ENCODE results near the gene EPC2.
"Not testable (repeated sequence)": the region's sequence is repeated elsewhere in the genome, so short reads cannot be mapped to it uniquely, and the experiment has no call there.

EPC2 gene

DNA sequence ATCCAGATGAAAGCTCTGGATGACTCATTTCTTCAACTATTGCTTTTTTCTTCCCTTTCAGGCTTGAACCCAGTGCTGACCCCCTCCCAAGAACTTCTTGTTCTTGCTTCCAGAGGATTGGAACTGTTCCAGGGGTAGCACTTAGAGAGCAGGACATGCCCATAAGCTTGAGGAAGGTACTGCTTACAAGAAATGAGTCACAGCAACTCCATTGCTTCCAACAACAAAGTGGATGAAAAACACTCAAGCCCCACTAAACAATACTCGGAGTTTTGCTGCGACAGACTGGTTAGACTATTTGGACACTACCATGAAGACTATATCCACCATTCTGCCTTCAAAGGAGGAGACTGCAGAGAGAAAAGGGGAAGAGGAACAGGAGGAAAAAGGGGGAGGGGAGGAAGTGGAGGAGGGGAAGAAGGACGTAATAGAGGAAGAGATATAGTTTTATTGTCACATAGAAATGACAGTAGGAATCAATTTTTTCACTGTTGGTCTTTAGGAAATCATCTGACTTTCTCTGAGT is 1.6 kb upstream of the EPC2 start:
- no peak for FAIRE-seq

GRCh38 chr2:148643421-148643820 is 1.1 kb upstream of the EPC2 start:
- no peak for FAIRE-seq

DNA sequence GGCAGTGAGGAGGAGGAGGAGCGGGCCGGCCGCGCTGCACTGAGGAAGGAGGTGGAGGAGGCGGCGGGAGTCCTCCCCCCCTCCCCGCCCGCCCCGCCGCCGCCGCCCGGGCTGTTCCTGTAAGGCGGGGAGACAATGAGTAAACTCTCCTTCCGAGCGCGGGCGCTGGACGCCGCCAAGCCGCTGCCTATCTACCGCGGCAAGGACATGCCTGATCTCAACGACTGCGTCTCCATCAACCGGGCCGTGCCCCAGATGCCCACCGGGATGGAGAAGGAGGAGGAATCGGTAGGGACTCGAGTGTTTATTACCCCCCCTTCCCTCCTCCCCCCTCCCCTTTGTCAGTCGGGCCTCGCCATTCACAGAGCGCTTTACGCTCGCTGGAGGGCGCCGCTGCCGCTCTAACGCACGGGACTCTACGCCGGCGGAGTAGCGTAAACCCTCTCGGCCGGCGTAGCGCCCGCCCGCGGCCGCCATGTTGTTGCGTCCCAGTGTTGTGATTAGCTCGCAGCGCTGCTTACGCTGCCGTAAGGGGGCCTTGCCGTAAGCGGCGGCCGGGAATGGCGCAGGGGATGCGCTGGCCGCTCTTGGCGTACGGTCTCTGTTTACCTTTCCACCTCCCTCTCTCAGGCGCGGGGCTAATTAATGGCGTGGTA is 460 bp downstream of the EPC2 start:
- FAIRE-seq, result peak; percentile 69

GRCh38 chr2:148645539-148646230 is 1.1 kb downstream of the EPC2 start:
- FAIRE-seq, result no peak

GRCh38 chr2:148646231-148646559 is 1.6 kb downstream of the EPC2 start:
- peak; percentile 78 for FAIRE-seq

DNA sequence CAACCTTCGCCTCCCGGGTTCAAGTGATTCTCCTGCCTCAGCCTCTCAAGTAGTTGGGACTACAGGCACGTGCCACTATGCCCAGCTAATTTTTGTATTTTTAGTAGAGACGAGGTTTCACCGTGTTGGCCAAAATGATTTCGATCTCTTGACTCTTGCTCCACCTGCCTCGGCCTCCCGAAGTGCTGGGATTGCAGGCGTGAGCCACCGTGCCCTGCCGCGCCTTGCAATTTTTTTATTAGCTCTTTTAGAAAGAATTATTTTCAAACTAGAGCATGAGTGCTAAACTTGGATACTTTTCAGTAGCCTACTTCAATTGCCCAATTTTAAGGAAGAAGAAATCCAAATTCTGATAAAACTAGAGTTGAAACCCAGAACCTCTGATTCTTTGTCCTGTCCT is 3.2 kb downstream of the EPC2 start:
- FAIRE-seq, result not testable (repeated sequence)

- no peak for FAIRE-seq
Observed at GRCh38 chr2:148649936-148650335, 5.4 kb downstream of the EPC2 start.

- FAIRE-seq, result no peak
Observed at GRCh38 chr2:148650881-148651280, 6.3 kb downstream of the EPC2 start.

DNA sequence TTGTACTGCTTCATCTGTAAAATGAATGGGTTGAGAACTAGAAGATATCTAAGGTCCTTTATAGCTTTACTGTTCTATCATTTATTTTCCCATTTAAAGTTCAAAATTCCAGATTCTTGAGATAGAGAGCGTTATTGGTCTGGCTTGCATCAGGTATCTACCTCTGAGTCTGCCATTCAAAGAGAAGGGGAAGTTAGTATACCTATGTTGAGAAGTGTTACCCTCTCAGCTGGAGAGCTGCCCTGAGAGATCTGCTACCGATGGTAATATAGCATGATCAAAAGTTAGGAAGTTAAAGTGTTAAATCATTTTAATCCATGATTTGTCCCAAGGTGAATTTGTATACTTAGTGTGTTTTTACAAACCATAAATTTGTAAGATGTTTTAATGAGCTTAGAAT is 7.4 kb downstream of the EPC2 start:
- no peak for FAIRE-seq

DNA sequence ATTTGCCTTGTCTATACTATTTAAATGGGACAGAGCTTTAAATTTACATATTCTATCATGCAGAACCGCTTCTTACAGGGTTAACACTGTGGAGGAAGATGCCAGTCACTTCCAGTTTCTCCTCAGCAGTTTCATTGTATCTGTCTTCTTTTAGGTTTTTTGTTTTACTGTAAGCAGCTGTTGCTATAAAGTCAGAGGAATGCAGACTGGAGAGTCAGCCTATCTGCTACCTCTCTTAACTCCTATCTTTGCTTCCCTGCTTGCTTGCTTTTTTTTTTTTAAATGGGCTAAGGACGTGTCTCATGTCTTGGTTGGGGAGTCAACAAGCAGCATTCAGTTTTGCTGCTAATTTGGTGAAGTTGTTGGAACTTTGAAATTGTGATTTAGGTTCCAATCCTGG is 8.9 kb downstream of the EPC2 start:
- FAIRE-seq, result no peak

GRCh38 chr2:148654435-148654834 is 9.9 kb downstream of the EPC2 start:
- no peak for FAIRE-seq

DNA sequence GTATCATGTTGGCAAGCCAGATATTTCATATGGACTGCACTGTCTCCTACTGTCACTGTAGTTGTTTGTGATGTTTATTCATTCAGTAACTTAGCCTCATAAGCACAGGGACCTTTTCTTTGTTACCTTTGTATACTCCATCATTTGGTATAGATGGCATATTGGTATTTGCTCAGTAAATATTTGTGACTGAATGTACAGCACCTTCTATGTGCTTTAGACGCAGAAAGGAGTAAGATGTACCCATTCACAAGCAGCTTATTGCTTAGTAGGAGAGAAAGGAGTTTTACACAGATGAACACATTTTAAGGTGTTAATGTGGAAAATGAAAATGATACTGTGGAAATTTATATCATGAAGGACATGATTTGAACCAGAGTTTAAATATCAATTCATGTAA is 12.0 kb downstream of the EPC2 start:
- FAIRE-seq, result no peak

- FAIRE-seq, result no peak
Observed at GRCh38 chr2:148658807-148659722, 14.5 kb downstream of the EPC2 start.

- FAIRE-seq, result no peak
Observed at GRCh38 chr2:148660999-148661398, 16.4 kb downstream of the EPC2 start.

- FAIRE-seq, result not testable (repeated sequence)
Observed at GRCh38 chr2:148662332-148662731, 17.8 kb downstream of the EPC2 start.

DNA sequence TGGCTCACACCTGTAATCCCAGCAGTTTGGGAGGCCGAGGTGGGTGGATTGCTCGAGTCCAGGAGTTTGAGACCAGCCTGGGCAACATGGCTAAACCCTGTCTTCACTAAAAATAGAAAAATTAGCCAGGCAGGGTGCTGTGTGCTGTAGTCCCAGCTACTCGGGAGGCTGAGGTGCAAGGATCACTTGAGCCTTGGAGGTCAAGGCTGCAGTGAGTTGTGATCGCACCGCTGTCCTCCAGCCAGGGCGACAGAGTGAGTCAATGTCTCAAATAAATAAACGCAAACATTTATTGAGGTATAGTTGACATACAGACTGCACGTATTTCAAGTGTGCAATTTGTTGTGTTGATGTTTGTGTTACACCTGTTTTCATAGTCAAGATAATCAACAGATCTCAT is 19.7 kb downstream of the EPC2 start:
- FAIRE-seq, result no peak

GRCh38 chr2:148666555-148666954 is 22.0 kb downstream of the EPC2 start:
- FAIRE-seq, result no peak

- no peak for FAIRE-seq
Observed at GRCh38 chr2:148667113-148667836, 22.7 kb downstream of the EPC2 start.

DNA sequence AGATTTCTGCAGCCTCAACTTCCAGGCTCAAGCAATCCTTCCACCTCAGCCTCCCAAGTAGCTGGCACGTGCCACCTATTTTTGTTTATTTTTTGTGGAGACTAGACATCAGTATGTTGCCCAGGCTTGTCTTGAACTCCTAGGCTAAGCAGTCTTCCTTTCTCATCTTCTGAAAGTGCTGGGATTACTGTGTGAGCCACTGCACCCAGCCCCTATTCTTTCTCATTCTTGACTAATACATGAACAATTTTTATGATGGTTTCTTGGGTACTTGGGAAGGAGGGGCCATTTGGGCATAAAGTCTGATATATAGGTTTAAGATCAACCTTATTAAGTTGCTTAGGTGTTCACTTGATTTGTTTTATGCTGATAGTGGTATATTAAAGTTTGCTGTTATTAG is 26.2 kb downstream of the EPC2 start:
- no peak for FAIRE-seq

- FAIRE-seq, result no peak
Observed at GRCh38 chr2:148674063-148675020, 29.8 kb downstream of the EPC2 start.

- FAIRE-seq, result no peak
Observed at GRCh38 chr2:148675708-148676107, 31.2 kb downstream of the EPC2 start.
